GM18951 (cell line): ENCODE results near the gene RASGRF2.

Experiments used
- POLR2A ChIP-seq: IDR thresholded peaks from 4 replicates; pipeline ENCODE4 v1.6.1; 2011; ENCODE audit warnings: mild to moderate bottlenecking; ENCODE audit not compliant: insufficient read length, insufficient read depth; ENCODE audit errors: extremely low read depth
- in situ Hi-C: fragments of 300-500 bp; cut with MboI; formaldehyde crosslinking; loops from one replicate; pipeline ENCODE4 v1.12.0; 2022; ENCODE audit warnings: low sequenced_read_pairs, mixed read lengths, inconsistent platforms; ENCODE audit not compliant: unreplicated experiment

The RASGRF2 gene

DNA sequence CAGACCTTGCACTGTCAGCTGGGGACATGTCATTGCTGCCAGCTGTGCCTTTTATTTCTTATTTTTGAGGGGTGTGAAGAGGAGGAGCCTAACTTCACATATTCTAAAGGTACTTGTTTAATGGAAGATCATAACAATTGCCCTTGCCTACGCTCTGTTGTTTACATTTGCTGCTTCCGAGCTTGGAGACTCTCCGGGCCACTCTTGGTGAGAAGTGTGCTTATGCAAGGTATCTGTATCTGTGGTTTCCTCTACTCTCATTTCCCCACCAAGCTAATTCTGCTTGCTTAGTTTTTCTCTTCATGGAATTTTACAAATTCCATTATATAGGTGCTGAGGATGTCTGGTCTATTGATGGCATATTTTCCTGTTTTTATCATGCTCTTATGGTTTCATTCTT lies 105.3 kb downstream of the RASGRF2 start:
- in situ Hi-C loops: no loop called here
- no peak for TF ChIP-seq POLR2A

DNA sequence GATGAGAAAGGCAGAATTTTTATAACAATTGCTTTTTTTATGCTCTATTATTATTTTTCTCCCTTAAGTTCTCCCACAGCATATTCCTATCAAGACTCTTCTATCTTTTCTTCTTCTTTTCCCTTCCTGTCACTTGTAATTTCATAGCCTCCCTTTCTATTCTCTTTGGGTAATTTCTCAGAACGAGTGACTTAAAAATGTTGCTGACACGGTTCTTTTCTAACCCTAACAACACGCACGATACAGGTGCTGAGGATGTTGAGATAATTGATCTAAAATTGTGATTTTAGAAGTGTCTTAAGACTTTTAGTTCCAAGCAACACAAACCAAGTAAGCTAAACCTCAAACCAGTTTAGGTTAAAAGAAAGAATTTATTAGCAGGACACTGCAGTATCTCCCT lies 105.9 kb downstream of the RASGRF2 start:
- in situ Hi-C loops: no loop called here
- no peak for TF ChIP-seq POLR2A

DNA sequence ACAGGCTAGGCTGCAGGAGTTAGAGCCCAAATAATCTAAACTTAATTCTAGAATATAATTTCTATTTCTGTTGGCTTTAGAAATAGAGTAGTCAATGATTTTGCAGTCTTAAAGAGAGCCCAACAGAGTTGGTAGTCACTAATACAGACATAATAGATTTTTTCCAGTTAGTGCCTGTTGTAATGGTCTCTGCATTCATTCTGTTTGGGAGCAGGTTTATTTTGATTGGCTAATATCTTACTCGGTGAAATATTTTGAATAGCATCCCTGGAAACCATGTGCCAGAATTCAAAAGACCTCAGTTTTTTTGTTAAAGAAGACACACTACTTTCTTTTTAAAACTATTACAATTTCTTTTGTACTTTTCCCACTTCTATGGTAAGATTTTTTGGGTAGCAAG lies 107.2 kb downstream of the RASGRF2 start:
- in situ Hi-C loops: no loop called here
- TF ChIP-seq POLR2A: no peak

DNA sequence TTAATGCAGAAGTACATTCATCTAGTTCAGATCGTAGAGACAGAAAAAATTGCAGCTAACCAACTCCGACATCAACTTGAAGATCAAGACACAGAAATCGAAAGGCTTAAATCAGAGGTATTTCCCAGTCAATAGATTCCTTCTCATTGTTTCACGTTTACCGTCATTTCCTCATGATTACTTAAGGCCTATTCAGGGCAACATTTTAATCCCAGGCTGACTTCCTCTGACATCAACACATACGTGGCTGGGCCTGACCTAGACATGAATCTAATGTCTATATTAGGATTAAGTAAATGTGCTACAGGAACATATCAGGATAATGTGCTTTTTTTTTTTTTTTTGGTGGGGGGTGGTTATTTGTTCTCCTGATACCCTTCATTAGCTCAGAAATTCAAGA lies 107.9 kb downstream of the RASGRF2 start:
- in situ Hi-C loops: no loop called here

DNA sequence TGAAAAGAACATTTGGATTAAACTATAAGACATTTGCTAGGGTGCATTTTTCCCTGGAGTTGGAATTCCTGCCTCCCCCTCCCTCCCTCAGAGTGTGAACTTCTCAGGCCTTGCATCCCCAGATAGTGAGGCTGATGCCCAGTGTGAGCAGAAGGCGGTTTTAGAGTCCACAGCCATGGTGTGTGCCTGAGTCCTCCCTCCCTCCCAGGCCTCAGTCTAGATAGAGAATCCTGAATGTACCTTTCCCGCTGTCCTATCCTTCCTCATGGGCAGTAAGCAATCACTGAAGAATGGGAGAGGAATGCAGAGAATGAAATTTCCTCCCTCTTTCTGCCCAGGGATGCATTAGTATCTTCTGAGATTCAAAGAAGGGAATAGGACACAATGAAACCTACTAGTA lies 108.5 kb downstream of the RASGRF2 start:
- in situ Hi-C loops: no loop called here

More for the DNA sequence above, 107.9 kb downstream of the RASGRF2 start:
- no peak for TF ChIP-seq POLR2A

DNA sequence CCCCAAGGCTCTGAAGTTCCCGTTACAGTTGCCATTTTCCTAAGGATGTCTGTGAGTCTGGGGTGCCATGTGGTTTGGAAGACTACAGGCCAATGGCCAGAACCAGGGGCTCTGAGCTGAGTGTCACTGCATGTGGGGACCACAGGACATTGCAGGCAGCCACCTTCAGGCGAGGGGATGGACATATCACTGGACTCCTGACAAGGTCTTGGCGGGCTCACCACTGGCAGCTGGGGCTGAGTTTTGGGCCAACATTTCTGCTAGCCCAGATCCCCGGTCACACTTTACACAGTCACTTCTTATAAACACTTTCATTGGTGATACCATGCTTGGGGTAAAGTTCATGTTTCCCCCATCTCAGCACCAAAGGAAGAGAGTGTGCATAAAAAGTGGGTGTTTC lies 109.8 kb downstream of the RASGRF2 start:
- no peak for TF ChIP-seq POLR2A
- in situ Hi-C loops: no loop called here

More for the DNA sequence above, 108.5 kb downstream of the RASGRF2 start:
- no peak for TF ChIP-seq POLR2A

DNA sequence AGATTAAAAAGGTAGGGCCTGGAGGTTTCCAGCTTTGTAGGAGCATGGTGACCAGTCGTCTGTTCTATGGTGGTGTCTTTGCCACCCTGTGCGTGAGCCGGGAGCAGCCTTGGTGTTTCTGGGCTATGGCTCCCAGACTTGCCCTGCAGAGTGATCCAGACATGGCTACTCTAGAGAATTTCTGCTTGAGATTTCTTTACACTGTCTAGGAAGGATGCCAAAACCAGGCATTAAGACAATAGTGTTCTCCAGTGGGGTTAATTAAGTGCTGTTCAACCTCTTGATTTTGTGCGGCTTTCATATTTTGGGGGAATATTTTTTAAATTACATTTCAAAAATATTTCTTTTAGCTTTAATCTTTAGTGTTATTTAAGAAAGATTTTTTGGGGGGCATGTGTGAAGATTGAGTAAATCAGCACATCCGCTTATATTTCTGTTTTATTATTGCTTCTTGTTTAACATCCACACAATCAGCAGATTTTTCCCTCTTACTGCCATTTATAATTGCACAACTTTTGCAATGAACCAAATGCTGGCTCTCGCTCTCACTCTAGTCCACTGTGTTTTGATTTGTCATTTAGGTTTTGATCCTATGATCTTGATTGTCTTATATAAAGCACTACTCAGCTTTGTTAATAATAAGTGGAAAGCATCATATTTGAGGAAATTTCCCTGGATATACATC lies 110.5 kb downstream of the RASGRF2 start:
- in situ Hi-C loops: no loop called here
- no peak for TF ChIP-seq POLR2A

DNA sequence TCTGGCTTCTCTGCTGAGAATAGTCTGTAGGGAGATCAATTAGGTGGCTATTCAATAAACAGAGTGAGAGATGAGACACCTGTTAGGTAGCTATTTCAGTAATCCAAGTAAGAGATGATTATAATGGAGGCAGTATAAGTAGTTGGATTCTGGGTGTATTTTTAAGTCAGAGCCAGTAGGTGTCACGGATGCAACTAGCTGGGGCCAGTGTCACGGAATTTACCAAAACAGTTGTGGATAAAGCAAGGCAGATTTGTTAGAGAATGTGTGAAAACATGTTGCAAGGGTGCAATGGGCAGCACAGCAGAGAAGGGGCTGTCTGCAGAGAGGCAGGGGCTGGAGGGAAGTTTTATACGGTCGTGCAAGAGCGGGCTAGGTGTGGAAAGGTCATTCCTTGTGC lies 114.9 kb downstream of the RASGRF2 start:
- TF ChIP-seq POLR2A: no peak
- in situ Hi-C loops: no loop called here

DNA sequence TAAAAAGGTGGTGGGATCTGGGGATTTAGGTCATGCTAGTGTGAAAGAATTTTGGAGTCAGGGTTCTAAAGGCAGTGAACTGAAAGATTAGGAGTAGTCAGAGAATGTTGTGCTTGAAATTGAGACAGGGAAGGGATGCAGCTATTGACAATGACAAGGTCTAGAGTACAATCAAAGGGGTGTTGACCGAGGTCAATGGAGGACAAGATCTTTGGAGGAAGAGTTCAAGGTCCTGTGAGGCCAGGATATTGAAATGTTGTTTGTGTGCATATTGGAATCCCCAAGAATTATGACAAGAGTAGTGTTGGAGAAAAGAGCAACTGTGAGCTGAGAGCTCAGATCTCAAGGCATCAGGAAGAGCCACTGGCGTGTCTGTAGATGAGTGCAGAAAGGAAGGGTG lies 116.9 kb downstream of the RASGRF2 start:
- TF ChIP-seq POLR2A: no peak
- in situ Hi-C loops: no loop called here

DNA sequence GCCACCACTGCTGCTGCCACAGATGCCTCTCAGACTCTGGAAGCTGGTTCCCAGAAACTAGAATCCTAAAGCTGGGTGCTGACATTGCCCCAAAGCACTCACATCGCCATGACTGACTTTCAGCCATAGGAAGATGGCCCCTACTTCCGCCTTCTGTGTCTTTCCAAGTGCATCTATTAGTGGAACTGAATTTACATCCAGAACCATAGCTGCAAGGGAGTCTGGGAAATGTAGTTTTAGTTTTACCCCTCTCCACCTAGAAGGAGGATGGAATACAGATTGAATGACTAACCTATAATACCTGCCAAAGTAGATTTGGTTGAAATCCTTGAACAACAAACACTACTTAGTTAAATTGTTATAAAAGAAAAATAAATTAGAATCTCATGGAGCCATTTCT lies 118.8 kb downstream of the RASGRF2 start:
- no peak for TF ChIP-seq POLR2A
- in situ Hi-C loops: no loop called here

DNA sequence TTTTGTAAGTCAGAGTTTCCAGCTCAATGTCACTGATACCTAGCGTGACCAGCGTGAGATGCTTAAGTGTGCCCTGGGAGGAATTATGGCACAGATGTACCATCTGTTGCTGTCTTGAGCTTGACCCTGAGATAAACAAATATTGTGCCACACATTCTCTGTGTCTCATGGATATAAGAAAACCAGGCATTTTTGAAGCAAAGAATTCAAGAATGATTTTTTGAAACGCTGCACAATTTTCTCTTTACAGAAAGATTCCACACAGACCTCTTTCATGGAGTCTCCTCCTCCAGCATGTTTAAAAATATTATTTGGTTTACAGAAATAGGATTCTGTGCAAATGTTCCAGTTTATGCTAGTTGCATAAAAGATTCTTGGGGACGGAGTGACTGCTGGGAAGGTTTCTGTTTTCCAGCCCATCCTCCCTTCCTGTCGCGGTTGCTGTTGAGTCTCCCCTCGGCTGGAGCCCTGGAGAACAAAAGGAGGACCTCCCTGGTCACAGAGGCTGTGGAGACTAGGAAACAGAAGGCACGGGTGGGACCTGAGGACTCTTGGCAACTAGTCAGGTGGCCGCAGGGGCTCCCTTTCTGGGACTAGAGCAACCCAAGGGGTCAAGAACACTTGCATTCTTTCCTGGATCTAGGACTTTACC lies 120.8 kb downstream of the RASGRF2 start:
- no peak for TF ChIP-seq POLR2A
- in situ Hi-C loops: no loop called here

DNA sequence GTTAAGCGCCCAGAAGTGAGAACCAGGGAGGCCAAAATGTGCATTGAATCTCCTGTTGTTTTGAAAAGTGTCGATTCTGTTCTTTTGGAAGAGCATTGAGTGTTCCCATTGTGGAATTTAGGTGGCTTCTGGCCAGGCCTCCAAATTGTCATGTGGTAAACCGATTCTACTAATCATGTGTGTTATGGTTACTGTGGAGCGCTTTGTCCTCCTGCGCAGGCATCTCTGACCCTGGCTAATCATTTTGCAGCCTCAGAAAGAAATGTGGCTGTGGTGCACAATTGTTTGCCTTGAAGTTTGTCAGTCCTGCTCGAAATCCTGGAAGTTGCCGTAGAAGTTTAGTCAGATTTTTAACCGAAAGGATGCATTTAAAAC lies 121.3 kb downstream of the RASGRF2 start:
- in situ Hi-C loops: no loop called here
- no peak for TF ChIP-seq POLR2A

DNA sequence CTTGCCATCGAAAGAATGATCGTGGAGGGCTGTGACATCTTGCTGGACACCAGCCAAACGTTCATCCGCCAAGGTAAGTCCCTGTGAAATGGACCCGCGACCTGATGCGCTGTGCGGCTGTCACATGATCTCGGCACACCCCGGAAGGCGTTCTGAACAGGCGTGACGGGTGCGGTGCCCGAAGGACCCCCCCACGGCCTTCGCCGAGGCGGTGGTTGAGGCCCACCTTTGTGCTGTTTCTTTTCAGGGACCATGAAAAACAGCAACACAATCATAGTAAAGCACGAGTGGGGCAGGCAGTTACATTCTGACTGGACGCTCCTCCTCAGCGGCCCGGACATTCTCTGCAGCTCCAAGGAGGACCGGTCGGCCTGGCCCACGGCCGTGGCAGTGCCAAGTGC lies 126.7 kb downstream of the RASGRF2 start:
- TF ChIP-seq POLR2A: no peak
- in situ Hi-C loops: no loop called here

DNA sequence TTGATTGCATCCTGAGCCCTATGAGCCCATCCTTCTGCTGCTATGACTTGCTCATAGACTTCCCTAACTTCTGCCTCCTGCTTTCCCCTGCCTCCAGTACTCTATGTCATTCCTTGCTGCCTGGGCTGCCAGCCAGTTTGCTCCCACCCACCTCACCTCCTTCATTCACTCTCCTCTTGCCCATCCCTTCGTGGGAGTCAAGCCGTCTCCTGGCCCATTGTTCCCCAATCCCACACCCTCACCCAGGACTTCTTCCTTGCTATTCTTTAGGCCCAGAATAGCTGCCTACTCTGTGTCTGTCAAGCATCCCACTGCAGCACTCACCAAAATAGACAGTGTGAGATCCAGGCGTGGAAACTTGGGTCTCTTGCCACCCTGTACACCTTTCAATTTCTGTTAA lies 131.0 kb downstream of the RASGRF2 start:
- in situ Hi-C loops: no loop called here
- no peak for TF ChIP-seq POLR2A
